Fibroblast of the aortic adventitia (primary cell): ENCODE measurements around the gene URI1. TPM values are rescaled to one million over a fixed set of nuclear protein-coding genes. Genes with fewer than 3 reads are reported as not detected.

Experiments
- DNase-seq: peaks from one replicate; pipeline ENCODE4 v3.0.0-alpha.2; 2010; ENCODE audit warnings: low read depth
- H3K4me3 ChIP-seq: 2 replicates; pipeline ENCODE4 v1.5.1; 2011; ENCODE audit warnings: low read depth, mild to moderate bottlenecking, control low read depth, low read length, moderate library complexity
- CTCF ChIP-seq: IDR thresholded peaks from 2 replicates; pipeline ENCODE4 v1.5.1; 2011; ENCODE audit warnings: mild to moderate bottlenecking, low read length, control low read depth, inconsistent platforms; ENCODE audit not compliant: insufficient read depth
- total RNA-seq: library from RNA; depleted of rRNA; stranded (reverse); fragments of >200 nt; gene quantifications from 2 replicates; pipeline ENCODE4 v1.2.3, GENCODE V29; 2012; ENCODE audit warnings: low replicate concordance

Gene URI1
- total RNA-seq, 1 donor, result 63.8 TPM

- TF ChIP-seq CTCF, result no peak
- no peak overlapping the region for H3K4me3 ChIP-seq
- no peak for DNase-seq
Measured at GRCh38 chr19:29940971-29941585, 961 bp upstream of the URI1 start.

GRCh38 chr19:29942404-29943261, 594 bp downstream of the URI1 start:
- no peak for TF ChIP-seq CTCF
- peak; percentile 11 for DNase-seq
- peak overlapping the region; percentile 96 for H3K4me3 ChIP-seq

- no peak for TF ChIP-seq CTCF
- DNase-seq, result peak; percentile 16
- peak overlapping the region; percentile 96 for H3K4me3 ChIP-seq
Measured at GRCh38 chr19:29943615-29944014, 1.6 kb downstream of the URI1 start.

- H3K4me3 ChIP-seq, result peak overlapping the region; percentile 10
- no peak for TF ChIP-seq CTCF
- no peak for DNase-seq
Measured at GRCh38 chr19:29944390-29945012, 2.5 kb downstream of the URI1 start.

- DNase-seq, result no peak
- no peak for TF ChIP-seq CTCF
- H3K4me3 ChIP-seq, result peak overlapping the region; percentile 40
Measured at GRCh38 chr19:29945017-29945416, 3.0 kb downstream of the URI1 start.

- no peak for TF ChIP-seq CTCF
- peak overlapping the region; percentile 14 for H3K4me3 ChIP-seq
- peak; percentile 10 for DNase-seq
Measured at GRCh38 chr19:29945433-29945832, 3.4 kb downstream of the URI1 start.
